Hepatocyte (in vitro differentiated cells): ENCODE measurements around the gene NAT10. TPM values are rescaled to one million over a fixed set of nuclear protein-coding genes. Genes with fewer than 3 reads are reported as not detected.

Experiments
- DNase-seq: peaks from one replicate; pipeline ENCODE4 v3.0.0-alpha.2; 2016; ENCODE audit warnings: low spot score
- H2AFZ ChIP-seq: fragments of 200-600 bp; sonication (generic); 2 replicates; pipeline ENCODE4 v1.6.0; 2016; ENCODE audit warnings: antibody characterized with exemption, mild to moderate bottlenecking
- H3K27ac ChIP-seq: fragments of 200-600 bp; sonication (generic); 2 replicates; pipeline ENCODE4 v1.5.1; 2016; ENCODE audit warnings: mild to moderate bottlenecking
- H3K27me3 ChIP-seq: fragments of 200-600 bp; sonication (generic); 2 replicates; pipeline ENCODE4 v1.6.1; 2016
- H3K36me3 ChIP-seq: fragments of 200-600 bp; sonication (generic); replicated peaks from 2 replicates; pipeline ENCODE4 v1.5.1; 2016; ENCODE audit warnings: low read depth; ENCODE audit not compliant: insufficient read depth
- H3K4me1 ChIP-seq: fragments of 200-600 bp; sonication (generic); 2 replicates; pipeline ENCODE4 v1.5.1; 2016; ENCODE audit warnings: mild to moderate bottlenecking, moderate library complexity; ENCODE audit not compliant: insufficient read depth
- H3K4me2 ChIP-seq: fragments of 200-600 bp; sonication (generic); 2 replicates; pipeline ENCODE4 v1.6.0; 2016
- H3K4me3 ChIP-seq: fragments of 200-600 bp; sonication (generic); 2 replicates; pipeline ENCODE4 v1.5.1; 2016; ENCODE audit warnings: mild to moderate bottlenecking
- H3K79me2 ChIP-seq: fragments of 200-600 bp; sonication (generic); 2 replicates; pipeline ENCODE4 v1.6.0; 2017; ENCODE audit warnings: mild to moderate bottlenecking
- H3K9me2 ChIP-seq: fragments of 200-600 bp; sonication (generic); replicated peaks from 2 replicates; pipeline ENCODE4 v1.6.0; 2017; ENCODE audit warnings: mild to moderate bottlenecking; ENCODE audit not compliant: insufficient read depth
- H3K9me3 ChIP-seq: fragments of 200-600 bp; sonication (generic); 2 replicates; pipeline ENCODE4 v1.5.1; 2016; ENCODE audit warnings: low read depth, mild to moderate bottlenecking
- H4K20me1 ChIP-seq: fragments of 200-600 bp; sonication (generic); 2 replicates; pipeline ENCODE4 v1.6.0; 2016; ENCODE audit warnings: mild to moderate bottlenecking; ENCODE audit not compliant: insufficient read depth, poor library complexity, severe bottlenecking
- EZH2 ChIP-seq: fragments of 200-600 bp; sonication (generic); IDR thresholded peaks from 2 replicates; pipeline ENCODE4 v1.6.1; 2016; ENCODE audit warnings: antibody characterized with exemption, mild to moderate bottlenecking, borderline replicate concordance
- EZH2phosphoT487 ChIP-seq: fragments of 200-600 bp; sonication (generic); IDR thresholded peaks from one replicate; pipeline ENCODE4 v1.6.1; 2018; ENCODE audit warnings: antibody characterized with exemption, mild to moderate bottlenecking, low read depth, moderate library complexity; ENCODE audit not compliant: unreplicated experiment, severe bottlenecking
- WGBS: methylation state at CpG from one replicate; pipeline ENCODE4 v1.1.6; 2016; ENCODE audit warnings: low lambda C conversion rate; ENCODE audit errors: missing lambda C conversion rate; 5-methylcytosine and 5-hydroxymethylcytosine counted together
- polyA plus RNA-seq: library from polyadenylated mRNA; unstranded; fragments of >200 nt; fragmentation: Nextera tagmentation; extraction: Ambion mirVana; gene quantifications from 2 replicates; pipeline ENCODE4 v1.2.1, GENCODE V29; 2016
- total RNA-seq: library from RNA; depleted of rRNA; stranded (reverse); fragments of >200 nt; gene quantifications from 2 replicates; pipeline ENCODE4 v1.2.3, GENCODE V29; 2014
- TF ChIP-seq, protein P1 (sequence below): fragments of 200-600 bp; sonication (generic); IDR thresholded peaks from 2 replicates; pipeline ENCODE4 v1.5.1; 2016; ENCODE audit warnings: antibody characterized with exemption, mild to moderate bottlenecking; ENCODE audit not compliant: poor library complexity

NAT10 gene
- total and polyA plus RNA-seq, 2 experiments from 2014 or later: 18.3 to 20.5 TPM

DNA sequence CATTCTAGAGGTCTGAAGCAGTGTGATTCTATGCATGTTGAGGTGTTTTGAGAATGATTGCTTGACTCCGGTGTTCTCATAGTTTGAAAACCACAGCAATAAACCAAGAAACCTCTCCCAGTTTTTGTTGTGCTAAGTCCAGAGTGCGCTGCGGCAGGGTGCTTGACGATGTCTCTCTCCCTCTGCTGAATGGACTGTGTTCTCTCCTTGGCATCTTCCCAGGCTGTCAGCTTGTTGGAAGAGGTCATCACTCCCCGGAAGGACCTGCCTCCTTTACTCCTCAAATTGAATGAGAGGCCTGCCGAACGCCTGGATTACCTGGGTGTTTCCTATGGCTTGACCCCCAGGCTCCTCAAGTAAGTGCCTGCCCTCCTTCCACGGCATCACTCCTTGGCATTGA is 31.0 kb downstream of the NAT10 start:
- H3K27me3 ChIP-seq: no peaks in the 10 kb centered on the region
- no peaks in the 10 kb centered on the region for H4K20me1 ChIP-seq
- H3K4me2 ChIP-seq: no peak overlapping the region
- no peaks in the 10 kb centered on the region for H3K4me1 ChIP-seq
- no peaks in the 10 kb centered on the region for H3K79me2 ChIP-seq
- DNase-seq: no peak
- H3K9me2 ChIP-seq: no peaks in the 10 kb centered on the region
- TF ChIP-seq EZH2: no peak
- 98% methylated on average over 8 of the region's 8 CpGs for WGBS
- no peak overlapping the region for H2AFZ ChIP-seq
- no peaks in the 10 kb centered on the region for H3K9me3 ChIP-seq
- no peak overlapping the region for H3K4me3 ChIP-seq
- no peaks in the 10 kb centered on the region for H3K36me3 ChIP-seq
- H3K27ac ChIP-seq: no peak overlapping the region

DNA sequence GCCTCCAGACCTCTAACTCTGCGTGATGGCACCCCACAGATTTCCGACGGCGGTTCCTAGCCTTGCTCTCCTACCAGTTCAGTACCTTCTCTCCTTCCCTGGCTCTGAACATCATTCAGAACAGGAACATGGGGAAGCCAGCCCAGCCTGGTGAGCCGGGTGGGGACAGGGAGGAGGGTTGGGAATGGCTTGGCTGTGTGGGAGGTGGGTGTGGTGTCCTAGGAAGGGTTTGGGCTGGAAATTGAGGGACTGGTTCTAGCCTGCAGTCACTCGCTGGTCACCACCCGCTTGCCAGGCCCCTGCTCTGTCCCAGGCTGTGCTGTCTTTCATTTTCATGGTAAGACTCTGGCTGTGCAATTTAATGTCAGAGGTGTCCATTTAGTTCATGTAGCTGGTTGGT is 33.9 kb downstream of the NAT10 start:
- no peaks in the 10 kb centered on the region for H3K9me3 ChIP-seq
- H3K9me2 ChIP-seq: no peaks in the 10 kb centered on the region
- H3K36me3 ChIP-seq: no peaks in the 10 kb centered on the region
- no peak overlapping the region for H2AFZ ChIP-seq
- no peak overlapping the region for H3K4me3 ChIP-seq
- no peaks in the 10 kb centered on the region for H3K27me3 ChIP-seq
- 100% methylated on average over 7 of the region's 7 CpGs for WGBS
- H3K79me2 ChIP-seq: no peaks in the 10 kb centered on the region
- TF ChIP-seq EZH2phosphoT487 (no peak), EZH2 (no peak)
- TF ChIP-seq, protein P1, sequence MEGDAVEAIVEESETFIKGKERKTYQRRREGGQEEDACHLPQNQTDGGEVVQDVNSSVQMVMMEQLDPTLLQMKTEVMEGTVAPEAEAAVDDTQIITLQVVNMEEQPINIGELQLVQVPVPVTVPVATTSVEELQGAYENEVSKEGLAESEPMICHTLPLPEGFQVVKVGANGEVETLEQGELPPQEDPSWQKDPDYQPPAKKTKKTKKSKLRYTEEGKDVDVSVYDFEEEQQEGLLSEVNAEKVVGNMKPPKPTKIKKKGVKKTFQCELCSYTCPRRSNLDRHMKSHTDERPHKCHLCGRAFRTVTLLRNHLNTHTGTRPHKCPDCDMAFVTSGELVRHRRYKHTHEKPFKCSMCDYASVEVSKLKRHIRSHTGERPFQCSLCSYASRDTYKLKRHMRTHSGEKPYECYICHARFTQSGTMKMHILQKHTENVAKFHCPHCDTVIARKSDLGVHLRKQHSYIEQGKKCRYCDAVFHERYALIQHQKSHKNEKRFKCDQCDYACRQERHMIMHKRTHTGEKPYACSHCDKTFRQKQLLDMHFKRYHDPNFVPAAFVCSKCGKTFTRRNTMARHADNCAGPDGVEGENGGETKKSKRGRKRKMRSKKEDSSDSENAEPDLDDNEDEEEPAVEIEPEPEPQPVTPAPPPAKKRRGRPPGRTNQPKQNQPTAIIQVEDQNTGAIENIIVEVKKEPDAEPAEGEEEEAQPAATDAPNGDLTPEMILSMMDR: no peak
- DNase-seq: no peak
- H3K27ac ChIP-seq: no peak overlapping the region
- no peaks in the 10 kb centered on the region for H4K20me1 ChIP-seq
- H3K4me1 ChIP-seq: no peaks in the 10 kb centered on the region
- no peak overlapping the region for H3K4me2 ChIP-seq

DNA sequence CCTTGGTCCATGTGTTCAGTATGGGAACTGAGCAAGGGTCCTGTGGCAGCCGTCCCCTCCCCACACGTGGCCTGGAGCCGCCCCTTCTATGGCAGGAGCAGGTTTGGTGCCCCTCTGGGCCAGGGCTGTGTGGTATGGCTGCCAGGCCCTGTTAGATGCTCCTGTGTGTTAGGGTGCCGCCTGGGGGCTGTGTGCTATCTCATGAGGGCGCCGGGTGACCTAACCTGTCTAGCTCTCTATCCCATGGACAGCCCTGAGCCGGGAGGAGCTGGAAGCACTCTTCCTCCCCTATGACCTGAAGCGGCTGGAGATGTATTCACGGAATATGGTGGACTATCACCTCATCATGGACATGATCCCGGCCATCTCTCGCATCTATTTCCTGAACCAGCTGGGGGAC is 34.7 kb downstream of the NAT10 start:
- Histone ChIP-seq H3K4me2 (no peak overlapping the region), H3K27me3 (no peaks in the 10 kb centered on the region), H2AFZ (no peak overlapping the region), H4K20me1 (no peaks in the 10 kb centered on the region), H3K27ac (no peak overlapping the region), H3K4me1 (no peaks in the 10 kb centered on the region), H3K9me3 (no peaks in the 10 kb centered on the region), H3K36me3 (no peaks in the 10 kb centered on the region), H3K4me3 (no peak overlapping the region), H3K9me2 (no peaks in the 10 kb centered on the region), H3K79me2 (no peaks in the 10 kb centered on the region)
- no peak for DNase-seq
- TF ChIP-seq EZH2phosphoT487: no peak
- TF ChIP-seq, protein P1: no peak
- no peak for TF ChIP-seq EZH2
- WGBS: 97% methylated on average over 11 of the region's 11 CpGs

DNA sequence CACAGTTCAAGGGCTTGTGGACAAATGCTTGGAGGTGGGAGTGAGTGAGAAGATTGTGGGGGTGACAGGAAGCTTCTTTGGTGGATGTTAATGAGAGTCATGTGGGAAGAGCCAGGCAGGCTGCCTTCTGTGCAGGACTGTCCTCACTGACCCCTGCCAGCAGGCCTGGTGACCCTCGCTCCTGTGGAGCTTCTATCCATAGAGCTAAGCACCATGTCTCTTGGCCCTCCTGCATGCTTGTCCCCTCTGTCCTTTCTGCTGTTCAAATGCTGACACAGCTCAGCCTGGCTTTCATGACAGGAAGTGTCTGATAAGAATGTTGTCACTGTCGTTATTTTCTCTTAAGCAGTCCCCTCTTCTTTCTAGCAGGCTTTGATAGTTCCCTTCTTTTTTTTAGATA is 37.6 kb downstream of the NAT10 start:
- Histone ChIP-seq H3K9me2 (no peaks in the 10 kb centered on the region), H3K27me3 (no peaks in the 10 kb centered on the region), H4K20me1 (no peaks in the 10 kb centered on the region), H3K4me1 (no peaks in the 10 kb centered on the region), H3K36me3 (no peaks in the 10 kb centered on the region), H2AFZ (no peak overlapping the region), H3K79me2 (no peaks in the 10 kb centered on the region), H3K4me2 (no peak overlapping the region), H3K4me3 (no peak overlapping the region), H3K9me3 (no peaks in the 10 kb centered on the region), H3K27ac (no peak overlapping the region)
- 63% methylated on average over 2 of the region's 2 CpGs for WGBS
- no peak for TF ChIP-seq EZH2
- TF ChIP-seq EZH2phosphoT487: no peak
- TF ChIP-seq, protein P1: no peak
- no peak for DNase-seq
